ENCODE measurements around the gene LPCAT1. TPM values are rescaled to one million over a fixed set of nuclear protein-coding genes. Genes with fewer than 3 reads are reported as not detected.

The LPCAT1 gene
- total and polyA plus RNA-seq, 10 of the 15 experiments (the other 5 are each of a cell fraction or from before 2014, with no cell fraction given), result 2.3 to 109 (median 72.7) TPM

DNA sequence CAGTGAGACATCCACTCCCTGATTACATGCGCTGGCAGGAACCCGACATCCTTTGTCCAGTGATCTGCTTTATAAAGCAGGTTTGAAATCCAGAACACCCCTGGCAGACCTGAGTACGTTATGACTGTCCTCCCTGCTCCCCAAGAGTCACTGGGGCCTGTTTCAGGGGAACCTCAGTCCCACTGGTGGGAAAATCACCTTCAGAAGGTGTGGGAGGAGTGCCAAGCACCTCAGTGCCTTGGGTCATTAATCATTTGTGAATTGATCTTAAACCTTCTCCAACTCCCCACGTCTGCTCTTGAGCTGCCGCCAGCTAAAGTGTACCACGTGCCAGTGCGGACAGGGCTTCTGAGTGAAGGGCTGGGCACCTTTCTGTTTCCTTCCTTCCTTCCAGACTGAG is 94.7 kb downstream of the LPCAT1 start:
- DNase-seq (ENCODE audit: low read depth, low spot score), result no peak
- H3K9ac ChIP-seq (ENCODE audit: control insufficient read depth, insufficient read depth, low read length), result no peak overlapping the region
- TF ChIP-seq, protein P1, sequence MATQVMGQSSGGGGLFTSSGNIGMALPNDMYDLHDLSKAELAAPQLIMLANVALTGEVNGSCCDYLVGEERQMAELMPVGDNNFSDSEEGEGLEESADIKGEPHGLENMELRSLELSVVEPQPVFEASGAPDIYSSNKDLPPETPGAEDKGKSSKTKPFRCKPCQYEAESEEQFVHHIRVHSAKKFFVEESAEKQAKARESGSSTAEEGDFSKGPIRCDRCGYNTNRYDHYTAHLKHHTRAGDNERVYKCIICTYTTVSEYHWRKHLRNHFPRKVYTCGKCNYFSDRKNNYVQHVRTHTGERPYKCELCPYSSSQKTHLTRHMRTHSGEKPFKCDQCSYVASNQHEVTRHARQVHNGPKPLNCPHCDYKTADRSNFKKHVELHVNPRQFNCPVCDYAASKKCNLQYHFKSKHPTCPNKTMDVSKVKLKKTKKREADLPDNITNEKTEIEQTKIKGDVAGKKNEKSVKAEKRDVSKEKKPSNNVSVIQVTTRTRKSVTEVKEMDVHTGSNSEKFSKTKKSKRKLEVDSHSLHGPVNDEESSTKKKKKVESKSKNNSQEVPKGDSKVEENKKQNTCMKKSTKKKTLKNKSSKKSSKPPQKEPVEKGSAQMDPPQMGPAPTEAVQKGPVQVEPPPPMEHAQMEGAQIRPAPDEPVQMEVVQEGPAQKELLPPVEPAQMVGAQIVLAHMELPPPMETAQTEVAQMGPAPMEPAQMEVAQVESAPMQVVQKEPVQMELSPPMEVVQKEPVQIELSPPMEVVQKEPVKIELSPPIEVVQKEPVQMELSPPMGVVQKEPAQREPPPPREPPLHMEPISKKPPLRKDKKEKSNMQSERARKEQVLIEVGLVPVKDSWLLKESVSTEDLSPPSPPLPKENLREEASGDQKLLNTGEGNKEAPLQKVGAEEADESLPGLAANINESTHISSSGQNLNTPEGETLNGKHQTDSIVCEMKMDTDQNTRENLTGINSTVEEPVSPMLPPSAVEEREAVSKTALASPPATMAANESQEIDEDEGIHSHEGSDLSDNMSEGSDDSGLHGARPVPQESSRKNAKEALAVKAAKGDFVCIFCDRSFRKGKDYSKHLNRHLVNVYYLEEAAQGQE (IDR thresholded peaks at IDR 0.05; ENCODE audit: low read depth, low read length), result no peak
- TF ChIP-seq, protein P2, sequence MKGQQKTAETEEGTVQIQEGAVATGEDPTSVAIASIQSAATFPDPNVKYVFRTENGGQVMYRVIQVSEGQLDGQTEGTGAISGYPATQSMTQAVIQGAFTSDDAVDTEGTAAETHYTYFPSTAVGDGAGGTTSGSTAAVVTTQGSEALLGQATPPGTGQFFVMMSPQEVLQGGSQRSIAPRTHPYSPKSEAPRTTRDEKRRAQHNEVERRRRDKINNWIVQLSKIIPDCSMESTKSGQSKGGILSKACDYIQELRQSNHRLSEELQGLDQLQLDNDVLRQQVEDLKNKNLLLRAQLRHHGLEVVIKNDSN (IDR thresholded peaks at IDR 0.05; ENCODE audit: borderline replicate concordance, extremely low read length, insufficient read depth, low read depth, low read length), result no peak
- TF ChIP-seq NFYB (IDR thresholded peaks at IDR 0.05; ENCODE audit: insufficient read depth, low read depth, low read length), result no peak
- TF ChIP-seq, protein P3, sequence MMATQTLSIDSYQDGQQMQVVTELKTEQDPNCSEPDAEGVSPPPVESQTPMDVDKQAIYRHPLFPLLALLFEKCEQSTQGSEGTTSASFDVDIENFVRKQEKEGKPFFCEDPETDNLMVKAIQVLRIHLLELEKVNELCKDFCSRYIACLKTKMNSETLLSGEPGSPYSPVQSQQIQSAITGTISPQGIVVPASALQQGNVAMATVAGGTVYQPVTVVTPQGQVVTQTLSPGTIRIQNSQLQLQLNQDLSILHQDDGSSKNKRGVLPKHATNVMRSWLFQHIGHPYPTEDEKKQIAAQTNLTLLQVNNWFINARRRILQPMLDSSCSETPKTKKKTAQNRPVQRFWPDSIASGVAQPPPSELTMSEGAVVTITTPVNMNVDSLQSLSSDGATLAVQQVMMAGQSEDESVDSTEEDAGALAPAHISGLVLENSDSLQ (IDR thresholded peaks at IDR 0.05), result no peak
- TF ChIP-seq, protein P4, sequence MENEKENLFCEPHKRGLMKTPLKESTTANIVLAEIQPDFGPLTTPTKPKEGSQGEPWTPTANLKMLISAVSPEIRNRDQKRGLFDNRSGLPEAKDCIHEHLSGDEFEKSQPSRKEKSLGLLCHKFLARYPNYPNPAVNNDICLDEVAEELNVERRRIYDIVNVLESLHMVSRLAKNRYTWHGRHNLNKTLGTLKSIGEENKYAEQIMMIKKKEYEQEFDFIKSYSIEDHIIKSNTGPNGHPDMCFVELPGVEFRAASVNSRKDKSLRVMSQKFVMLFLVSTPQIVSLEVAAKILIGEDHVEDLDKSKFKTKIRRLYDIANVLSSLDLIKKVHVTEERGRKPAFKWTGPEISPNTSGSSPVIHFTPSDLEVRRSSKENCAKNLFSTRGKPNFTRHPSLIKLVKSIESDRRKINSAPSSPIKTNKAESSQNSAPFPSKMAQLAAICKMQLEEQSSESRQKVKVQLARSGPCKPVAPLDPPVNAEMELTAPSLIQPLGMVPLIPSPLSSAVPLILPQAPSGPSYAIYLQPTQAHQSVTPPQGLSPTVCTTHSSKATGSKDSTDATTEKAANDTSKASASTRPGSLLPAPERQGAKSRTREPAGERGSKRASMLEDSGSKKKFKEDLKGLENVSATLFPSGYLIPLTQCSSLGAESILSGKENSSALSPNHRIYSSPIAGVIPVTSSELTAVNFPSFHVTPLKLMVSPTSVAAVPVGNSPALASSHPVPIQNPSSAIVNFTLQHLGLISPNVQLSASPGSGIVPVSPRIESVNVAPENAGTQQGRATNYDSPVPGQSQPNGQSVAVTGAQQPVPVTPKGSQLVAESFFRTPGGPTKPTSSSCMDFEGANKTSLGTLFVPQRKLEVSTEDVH (IDR thresholded peaks at IDR 0.05; ENCODE audit: low read depth, partially characterized antibody), result no peak
- no peak for TF ChIP-seq EED (IDR thresholded peaks at IDR 0.05; ENCODE audit: low read depth)
- TF ChIP-seq ZNF217 (IDR thresholded peaks at IDR 0.05), result no peak
- TF ChIP-seq EZH2 (IDR thresholded peaks at IDR 0.05; ENCODE audit: borderline replicate concordance, control insufficient read depth, low read depth, low read length), result no peak
- no peak for TF ChIP-seq CREB1 (IDR thresholded peaks at IDR 0.05; ENCODE audit: low read depth)
- TF ChIP-seq ETV6 (conservative IDR thresholded peaks at IDR 0.05 in 1 of 2, IDR thresholded peaks at IDR 0.05 in 1 of 2; ENCODE audit: borderline replicate concordance in 1 of 2, low read depth in 1 of 2), result no peak
- TF ChIP-seq, protein P5, sequence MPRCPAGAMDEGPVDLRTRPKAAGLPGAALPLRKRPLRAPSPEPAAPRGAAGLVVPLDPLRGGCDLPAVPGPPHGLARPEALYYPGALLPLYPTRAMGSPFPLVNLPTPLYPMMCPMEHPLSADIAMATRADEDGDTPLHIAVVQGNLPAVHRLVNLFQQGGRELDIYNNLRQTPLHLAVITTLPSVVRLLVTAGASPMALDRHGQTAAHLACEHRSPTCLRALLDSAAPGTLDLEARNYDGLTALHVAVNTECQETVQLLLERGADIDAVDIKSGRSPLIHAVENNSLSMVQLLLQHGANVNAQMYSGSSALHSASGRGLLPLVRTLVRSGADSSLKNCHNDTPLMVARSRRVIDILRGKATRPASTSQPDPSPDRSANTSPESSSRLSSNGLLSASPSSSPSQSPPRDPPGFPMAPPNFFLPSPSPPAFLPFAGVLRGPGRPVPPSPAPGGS (IDR thresholded peaks at IDR 0.05; ENCODE audit: borderline replicate concordance, insufficient read depth, low read depth, low read length, poor library complexity, severe bottlenecking), result no peak

More for the DNA sequence above, 94.7 kb downstream of the LPCAT1 start:
- Histone ChIP-seq H3K4me3 (no peak overlapping the region), H3K4me1 (ENCODE audit: control insufficient read depth, insufficient read depth, low read length) (no peaks in the 10 kb centered on the region), H3K9me3 (replicated peaks; ENCODE audit: control insufficient read depth, insufficient read depth, low read length) (peaks cover 2% of the 10 kb centered on the region), H3K27ac (ENCODE audit: control insufficient read depth, insufficient read depth) (no peak overlapping the region), H2AFZ (ENCODE audit: control insufficient read depth, low read depth, low read length) (no peak overlapping the region), H4K20me1 (ENCODE audit: control insufficient read depth, insufficient read depth) (no peaks in the 10 kb centered on the region), H3K27me3 (replicated peaks in 1 of 2; ENCODE audit: control insufficient read depth in 2 of 2, insufficient read depth in 2 of 2, low read length in 1 of 2) (no peaks in the 10 kb centered on the region), H3K36me3 (ENCODE audit: control insufficient read depth in 2 of 2, insufficient read depth in 2 of 2, low read length in 1 of 2) (no peaks in the 10 kb centered on the region), H3K79me2 (ENCODE audit: control insufficient read depth, insufficient read depth, low read length) (no peaks in the 10 kb centered on the region), H3K4me2 (ENCODE audit: control insufficient read depth, insufficient read depth) (no peak overlapping the region)
- no TSS peak for BruUV-seq (replicated peaks)
- ChIA-PET RAD21 (ENCODE audit: unreplicated experiment) (no interaction called here), CTCF (no interaction called here), SMC1A (ENCODE audit: uncharacterized antibody, unreplicated experiment) (no interaction called here), POLR2A (no interaction called here)
- no peak for ATAC-seq
- in situ Hi-C loops (cut with MboI), result no loop called here
- FAIRE-seq, result no peak
- 77% methylated on average over 7 of the region's 7 CpGs for WGBS (ENCODE audit: insufficient coverage, insufficient replicate concordance, low lambda C conversion rate, missing lambda C conversion rate)
- intact Hi-C loops (cut with micrococcal nuclease; ENCODE audit: unreplicated experiment), result no loop called here
